Astrocyte of the cerebellum (primary cell): ENCODE results near the gene KIRREL3.

Experiments
- DNase-seq: peaks from one replicate; pipeline ENCODE4 v3.0.0-alpha.2; 2011; ENCODE audit warnings: low read depth
- H3K4me3 ChIP-seq: 2 replicates; pipeline ENCODE4 v1.5.1; 2011; ENCODE audit warnings: mild to moderate bottlenecking, low read depth, low read length, moderate library complexity
- in situ Hi-C: cut with HindIII; loops from 2 replicates; pipeline ENCODE4 v1.10.0; 2017; ENCODE audit warnings: low sequenced_read_pairs
- TF ChIP-seq, protein P1 (sequence below): IDR thresholded peaks from 2 replicates; pipeline ENCODE4 v1.5.1; 2012; ENCODE audit warnings: low read length, low read depth, moderate library complexity, mild to moderate bottlenecking; ENCODE audit errors: missing control alignments

The KIRREL3 gene

DNA sequence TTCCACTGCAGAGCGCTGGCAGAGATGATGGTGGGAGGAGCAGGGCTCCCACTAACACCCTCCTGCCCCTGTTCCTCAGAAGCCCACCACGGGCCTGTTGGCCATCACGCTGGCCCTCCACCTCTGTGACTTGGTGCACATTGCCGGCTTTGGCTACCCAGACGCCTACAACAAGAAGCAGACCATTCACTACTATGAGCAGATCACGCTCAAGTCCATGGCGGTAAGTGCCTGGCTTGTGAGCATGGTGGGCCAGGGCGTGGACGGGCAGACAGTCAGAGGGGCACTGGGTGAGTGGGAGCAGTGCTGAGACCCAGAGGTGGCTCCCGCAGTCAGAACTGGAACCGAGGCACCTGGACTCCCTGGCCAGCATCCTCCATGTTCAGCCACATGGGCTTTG lies 587.1 kb downstream of the KIRREL3 start:
- TF ChIP-seq, protein P1, sequence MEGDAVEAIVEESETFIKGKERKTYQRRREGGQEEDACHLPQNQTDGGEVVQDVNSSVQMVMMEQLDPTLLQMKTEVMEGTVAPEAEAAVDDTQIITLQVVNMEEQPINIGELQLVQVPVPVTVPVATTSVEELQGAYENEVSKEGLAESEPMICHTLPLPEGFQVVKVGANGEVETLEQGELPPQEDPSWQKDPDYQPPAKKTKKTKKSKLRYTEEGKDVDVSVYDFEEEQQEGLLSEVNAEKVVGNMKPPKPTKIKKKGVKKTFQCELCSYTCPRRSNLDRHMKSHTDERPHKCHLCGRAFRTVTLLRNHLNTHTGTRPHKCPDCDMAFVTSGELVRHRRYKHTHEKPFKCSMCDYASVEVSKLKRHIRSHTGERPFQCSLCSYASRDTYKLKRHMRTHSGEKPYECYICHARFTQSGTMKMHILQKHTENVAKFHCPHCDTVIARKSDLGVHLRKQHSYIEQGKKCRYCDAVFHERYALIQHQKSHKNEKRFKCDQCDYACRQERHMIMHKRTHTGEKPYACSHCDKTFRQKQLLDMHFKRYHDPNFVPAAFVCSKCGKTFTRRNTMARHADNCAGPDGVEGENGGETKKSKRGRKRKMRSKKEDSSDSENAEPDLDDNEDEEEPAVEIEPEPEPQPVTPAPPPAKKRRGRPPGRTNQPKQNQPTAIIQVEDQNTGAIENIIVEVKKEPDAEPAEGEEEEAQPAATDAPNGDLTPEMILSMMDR = no peak
- in situ Hi-C loops = no loop called here
- no peak for DNase-seq
- H3K4me3 ChIP-seq = no peak overlapping the region

GRCh38 chr11:126411971-126412381 lies 588.6 kb downstream of the KIRREL3 start:
- TF ChIP-seq, protein P1 = no peak
- DNase-seq = no peak
- no peak overlapping the region for H3K4me3 ChIP-seq
- in situ Hi-C loops = no loop called here

DNA sequence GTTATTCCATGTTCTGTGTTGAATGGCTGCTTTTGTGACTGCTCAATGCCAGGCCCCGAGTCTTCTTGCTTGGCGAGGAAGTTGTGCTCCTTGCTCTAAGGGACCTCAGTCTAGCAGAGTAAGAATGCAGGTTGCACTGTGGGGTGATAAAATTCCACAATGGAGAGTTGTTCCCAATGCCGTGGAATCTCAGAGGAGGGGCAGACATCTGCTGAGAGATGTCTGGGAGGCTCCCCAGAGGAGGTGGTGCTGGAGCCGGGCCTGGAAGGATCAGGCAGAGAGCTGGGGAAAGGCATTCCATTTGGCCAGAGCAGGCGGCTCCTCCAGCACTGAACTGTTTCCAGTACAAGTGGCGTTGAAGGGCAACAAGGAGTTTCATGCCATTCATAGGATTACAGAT lies 589.9 kb downstream of the KIRREL3 start:
- H3K4me3 ChIP-seq = no peak overlapping the region
- TF ChIP-seq, protein P1 = no peak
- no peak for DNase-seq
- in situ Hi-C loops = no loop called here

DNA sequence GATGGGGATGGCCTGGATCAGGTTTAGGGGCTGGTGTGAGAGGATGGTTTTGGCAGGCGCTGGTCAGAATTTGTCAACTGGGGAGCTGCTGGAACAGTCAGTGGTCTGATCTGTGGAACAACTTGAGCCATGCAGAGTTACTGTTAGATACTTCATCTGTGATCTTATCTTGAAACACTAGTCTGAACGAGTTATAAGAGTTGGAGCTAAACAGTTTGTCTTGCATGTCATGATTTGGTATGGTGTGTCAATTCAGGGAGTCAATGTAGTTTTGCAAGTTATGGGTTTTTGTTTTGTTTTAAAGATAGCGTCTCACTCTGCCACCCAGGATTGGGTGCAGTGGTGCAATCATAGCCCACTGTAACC lies 591.0 kb downstream of the KIRREL3 start:
- TF ChIP-seq, protein P1 = no peak
- in situ Hi-C loops = no loop called here
- DNase-seq = no peak
- H3K4me3 ChIP-seq = no peak overlapping the region

DNA sequence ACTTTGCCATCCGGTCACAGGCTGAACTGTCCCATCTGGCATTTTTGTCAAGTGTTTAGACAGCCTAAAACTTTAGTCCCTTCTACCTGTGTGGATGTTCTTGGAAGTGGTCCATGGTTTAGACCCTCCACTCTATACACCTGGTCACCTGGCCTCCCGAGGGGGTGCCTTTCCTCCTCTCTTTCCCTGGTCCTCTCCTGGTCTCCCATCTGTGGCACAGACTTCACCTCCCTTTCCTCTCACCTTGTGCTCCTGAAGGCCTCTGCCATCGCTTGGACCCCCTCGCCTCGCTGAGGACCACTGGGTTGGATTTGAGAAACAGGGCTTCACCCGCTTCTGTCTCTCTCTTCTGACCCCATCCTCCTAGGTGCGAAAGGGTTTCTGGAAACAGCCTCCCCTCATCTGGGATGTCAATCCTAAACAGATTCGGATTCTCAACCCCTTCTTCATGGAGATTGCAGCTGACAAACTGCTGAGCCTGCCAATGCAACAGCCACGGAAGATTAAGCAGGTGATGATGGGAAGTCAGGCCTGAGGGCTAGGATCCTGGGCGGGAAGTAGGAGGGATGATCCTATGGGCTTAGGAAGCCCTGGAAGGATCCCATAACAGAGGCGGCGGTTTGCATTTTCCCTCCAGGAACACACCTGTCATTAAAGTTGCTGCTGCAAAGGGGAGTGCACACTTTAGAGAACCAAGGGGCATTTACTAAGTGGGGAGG lies 591.5 kb downstream of the KIRREL3 start:
- no peak for DNase-seq
- H3K4me3 ChIP-seq = no peak overlapping the region
- TF ChIP-seq, protein P1 = no peak
- in situ Hi-C loops = no loop called here

DNA sequence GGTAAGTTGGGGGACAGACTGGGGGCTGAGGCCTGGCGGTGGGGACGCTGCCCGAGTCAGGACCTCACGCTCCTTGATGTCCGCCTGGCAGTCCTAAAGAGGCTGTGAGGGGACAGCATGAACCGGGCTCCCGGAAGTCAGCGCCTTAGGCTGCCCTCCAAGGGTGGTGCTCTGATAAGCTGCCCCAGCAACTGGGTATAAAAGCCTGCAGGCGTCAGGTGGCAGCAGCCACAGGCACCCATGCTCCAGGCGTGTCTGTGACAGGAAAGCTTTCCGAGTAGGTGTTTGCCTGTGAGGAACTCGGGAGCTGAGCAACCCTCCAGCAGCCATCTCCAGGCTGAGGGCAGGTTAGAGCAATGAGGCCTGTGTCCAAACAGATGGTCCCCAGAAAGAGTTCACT lies 592.1 kb downstream of the KIRREL3 start:
- in situ Hi-C loops = no loop called here
- DNase-seq = no peak
- TF ChIP-seq, protein P1 = no peak
- H3K4me3 ChIP-seq = no peak overlapping the region
